Spleen (tissue), 7 donors: ENCODE results near the gene TEX52.

Source experiments
- CTCF ChIP-seq, 11 experiments: fragments of 200-600 bp in 7 of 11; fragments of 450-650 bp in 4 of 11; sonication (generic) in 4 of 11; IDR thresholded peaks in 8 of 11; conservative IDR thresholded peaks in 3 of 11; 1 replicate in 7 of 11; 2 replicates in 4 of 11; pipeline versions ENCODE4 v1.4.0 to v1.8.0; 2016 to 2021; ENCODE audit warnings: antibody characterized with exemption in 11 of 11, inconsistent platforms in 4 of 11, mild to moderate bottlenecking in 1 of 11
- POLR2A ChIP-seq, 3 donors: fragments of 450-650 bp; IDR thresholded peaks; one replicate each; pipeline ENCODE4 v1.5.1; 2017; ENCODE audit warnings: antibody characterized with exemption in 3 of 3, mild to moderate bottlenecking in 1 of 3
- donor health status: DM: no; HTN: no; CAD: no; lungs with moderate emphysema.
- donor health status: DM: no; HTN: no; CAD: no.
- donor health status: DM: no; HTN: no; CAD: no.

- TF ChIP-seq CTCF (IDR thresholded peaks at IDR 0.05 in 8 of 11, conservative IDR thresholded peaks at IDR 0.05 in 3 of 11) = no peak
- TF ChIP-seq POLR2A (IDR thresholded peaks at IDR 0.05) = no peak
Observed at GRCh38 chr12:2858334-2858733, 1.5 kb upstream of the TEX52 start.
